H9 (cell line): ENCODE measurements around the gene OSBP2. TPM values are rescaled to one million over a fixed set of nuclear protein-coding genes. Genes with fewer than 3 reads are reported as not detected.
A peak's percentile ranks its signal among the peaks of the same experiment; 100 is the strongest.

ENCODE experiments used
- DNase-seq: peaks from one replicate; pipeline ENCODE4 v3.0.0-alpha.2; 2017
- H2AFZ ChIP-seq: one replicate; pipeline ENCODE4 v1.6.1; 2013; ENCODE audit warnings: mild to moderate bottlenecking, low read length, control low read depth, moderate library complexity
- H2AK5ac ChIP-seq: 2 replicates; pipeline ENCODE4 v1.6.1; 2013; ENCODE audit warnings: low read length, control low read depth, mixed read lengths; ENCODE audit not compliant: insufficient read length
- H2BK120ac ChIP-seq: one replicate; pipeline ENCODE4 v1.6.1; 2013; ENCODE audit warnings: low read depth, mild to moderate bottlenecking, low read length, control low read depth, inconsistent platforms; ENCODE audit not compliant: poor library complexity, severe bottlenecking
- H2BK12ac ChIP-seq: 2 replicates; pipeline ENCODE4 v1.6.1; 2013; ENCODE audit warnings: low read length, control low read depth, mixed read lengths, low read depth; ENCODE audit not compliant: insufficient read length
- H2BK15ac ChIP-seq: 2 replicates; pipeline ENCODE4 v1.6.1; 2013; ENCODE audit warnings: low read depth, low read length, control low read depth
- H2BK20ac ChIP-seq: one replicate; pipeline ENCODE4 v1.6.1; 2013; ENCODE audit warnings: low read depth, mild to moderate bottlenecking, low read length, control low read depth, inconsistent platforms; ENCODE audit not compliant: poor library complexity, severe bottlenecking
- H2BK5ac ChIP-seq: 2 replicates; pipeline ENCODE4 v1.6.1; 2013; ENCODE audit warnings: low read length, control low read depth, mixed read lengths; ENCODE audit not compliant: insufficient read length
- H3K14ac ChIP-seq: 2 replicates; pipeline ENCODE4 v1.6.1; 2013; ENCODE audit warnings: low read length, control low read depth; ENCODE audit not compliant: insufficient read depth
- H3K18ac ChIP-seq: 2 replicates; pipeline ENCODE4 v1.6.1; 2013; ENCODE audit warnings: low read depth, mild to moderate bottlenecking, mixed read lengths, low read length, control low read depth; ENCODE audit not compliant: insufficient read length
- H3K23ac ChIP-seq: 2 replicates; pipeline ENCODE4 v1.6.1; 2013; ENCODE audit warnings: low read length, control low read depth, mixed read lengths, low read depth; ENCODE audit not compliant: insufficient read length
- H3K23me2 ChIP-seq: 2 replicates; pipeline ENCODE4 v1.6.1; 2013; ENCODE audit warnings: low read depth, mild to moderate bottlenecking, mixed read lengths, low read length, control low read depth; ENCODE audit not compliant: insufficient read length, poor library complexity, severe bottlenecking
- H3K27ac ChIP-seq: 2 replicates; pipeline ENCODE4 v1.5.1; 2013; ENCODE audit warnings: low read length, control low read depth, mixed read lengths, low read depth; ENCODE audit not compliant: insufficient read length
- H3K27me3 ChIP-seq: 2 replicates; pipeline ENCODE4 v1.6.1; 2013; ENCODE audit warnings: low read length, control low read depth, inconsistent platforms; ENCODE audit not compliant: insufficient read depth
- H3K4ac ChIP-seq: 2 replicates; pipeline ENCODE4 v1.6.1; 2013; ENCODE audit warnings: low read depth, mild to moderate bottlenecking, control low read depth, inconsistent platforms, low read length, moderate library complexity
- H3K4me1 ChIP-seq: 2 replicates; pipeline ENCODE4 v1.6.1; 2013; ENCODE audit warnings: low read length, control low read depth, inconsistent platforms; ENCODE audit not compliant: insufficient read depth
- H3K4me2 ChIP-seq: 2 replicates; pipeline ENCODE4 v1.6.1; 2013; ENCODE audit warnings: low read length, control low read depth, mixed read lengths; ENCODE audit not compliant: insufficient read length, insufficient read depth
- H3K56ac ChIP-seq: 2 replicates; pipeline ENCODE4 v1.6.1; 2013; ENCODE audit warnings: low read depth, mild to moderate bottlenecking, mixed read lengths, low read length, control low read depth; ENCODE audit not compliant: insufficient read length
- H3K79me1 ChIP-seq: 2 replicates; pipeline ENCODE4 v1.6.1; 2013; ENCODE audit warnings: low read depth, mild to moderate bottlenecking, moderate library complexity, low read length, control low read depth, inconsistent platforms; ENCODE audit not compliant: insufficient read depth, poor library complexity, severe bottlenecking
- H3K79me2 ChIP-seq: 2 replicates; pipeline ENCODE4 v1.6.1; 2013; ENCODE audit warnings: low read length, control low read depth, inconsistent platforms; ENCODE audit not compliant: insufficient read depth
- H3K9ac ChIP-seq: 2 replicates; pipeline ENCODE4 v1.6.1; 2013; ENCODE audit warnings: low read length, control low read depth, mixed read lengths; ENCODE audit not compliant: insufficient read length; ENCODE audit errors: extremely low read depth
- H3K9me3 ChIP-seq: one replicate; pipeline ENCODE4 v1.6.1; 2013; ENCODE audit warnings: low read depth, low read length, inconsistent platforms; ENCODE audit not compliant: control insufficient read depth
- H3T11ph ChIP-seq: one replicate; pipeline ENCODE4 v1.6.1; 2013; ENCODE audit warnings: mild to moderate bottlenecking, low read length, control low read depth, inconsistent platforms
- H4K20me1 ChIP-seq: one replicate; pipeline ENCODE4 v1.6.1; 2013; ENCODE audit not compliant: control insufficient read depth, insufficient read length, insufficient read depth
- H4K5ac ChIP-seq: 2 replicates; pipeline ENCODE4 v1.6.1; 2013; ENCODE audit warnings: low read depth, mild to moderate bottlenecking, mixed read lengths, low read length, control low read depth; ENCODE audit not compliant: insufficient read length
- H4K8ac ChIP-seq: replicated peaks from 2 replicates; pipeline ENCODE4 v1.6.1; 2013; ENCODE audit warnings: low read length, control low read depth, mixed read lengths, low read depth; ENCODE audit not compliant: insufficient read length
- H4K91ac ChIP-seq: 2 replicates; pipeline ENCODE4 v1.6.1; 2013; ENCODE audit warnings: low read depth, mild to moderate bottlenecking, moderate library complexity, mixed read lengths, low read length, control low read depth; ENCODE audit not compliant: insufficient read length
- H3K27ac Mint-ChIP-seq, 3 experiments: 2 replicates in 2 of 3; 3 replicates in 1 of 3; pipeline ENCODE4 v1.8.0; 2020 to 2021; ENCODE audit warnings: mixed read lengths in 3 of 3, mild to moderate bottlenecking in 1 of 3, moderate library complexity in 1 of 3
- H3K27me3 Mint-ChIP-seq: 2 replicates; pipeline ENCODE4 v1.8.0; 2021; ENCODE audit warnings: low read depth, mild to moderate bottlenecking, moderate library complexity, mixed read lengths
- H3K36me3 Mint-ChIP-seq, 3 experiments: 2 replicates in 2 of 3; 3 replicates in 1 of 3; pipeline ENCODE4 v1.8.0; 2020 to 2021; ENCODE audit warnings: low read depth in 3 of 3, mixed read lengths in 3 of 3; ENCODE audit not compliant: insufficient read depth in 1 of 3
- H3K4me1 Mint-ChIP-seq, 2 experiments: 2 replicates each; pipeline ENCODE4 v1.8.0; 2020; ENCODE audit warnings: mixed read lengths in 2 of 2
- H3K4me3 Mint-ChIP-seq, 2 experiments: 2 replicates in 1 of 2; 3 replicates in 1 of 2; pipeline ENCODE4 v1.8.0; 2020 to 2021; ENCODE audit warnings: mild to moderate bottlenecking in 2 of 2, mixed read lengths in 2 of 2, moderate library complexity in 1 of 2
- H3K9me3 Mint-ChIP-seq, 2 experiments: 2 replicates in 1 of 2; 3 replicates in 1 of 2; pipeline ENCODE4 v1.8.0; 2020; ENCODE audit warnings: mild to moderate bottlenecking in 2 of 2, mixed read lengths in 2 of 2, moderate library complexity in 1 of 2
- CTCF ChIP-seq: fragments of 200-600 bp; sonication (generic); conservative IDR thresholded peaks from 3 replicates; pipeline ENCODE4 v1.8.0; 2021; ENCODE audit warnings: antibody characterized with exemption, mild to moderate bottlenecking
- WGBS: extraction: QIAGEN DNeasy Blood & Tissue Kit; methylation state at CpG from one replicate; pipeline ENCODE4 v1.1.7; 2013; ENCODE audit warnings: missing lambda C conversion rate, low lambda C conversion rate, mixed read lengths; ENCODE audit not compliant: insufficient read length; ENCODE audit errors: extremely low coverage; 5-methylcytosine and 5-hydroxymethylcytosine counted together
- total RNA-seq: library from RNA; stranded (reverse); gene quantifications from 2 replicates; pipeline ENCODE4 v1.2.1, GENCODE V29; 2021

The OSBP2 gene
- total RNA-seq, 1 experiment from 2014 or later, result 3.4 TPM

GRCh38 chr22:30944986-30945385 is 250.3 kb downstream of the OSBP2 start:
- no peaks in the 10 kb centered on the region for H3K79me2 ChIP-seq
- no peak for DNase-seq
- no peak overlapping the region for H2BK15ac ChIP-seq
- whole genome bisulfite sequencing, result no CpG with 5 or more reads among the region's 4 CpGs
- no peaks in the 10 kb centered on the region for H3K79me1 ChIP-seq
- no peaks in the 10 kb centered on the region for H3K27me3 ChIP-seq
- H3K27ac ChIP-seq, result no peak overlapping the region
- no peaks in the 10 kb centered on the region for H3K23me2 ChIP-seq
- no peak overlapping the region for H3T11ph ChIP-seq
- H2BK12ac ChIP-seq, result no peak overlapping the region
- no peak overlapping the region for H3K56ac ChIP-seq
- H3K4me2 ChIP-seq, result no peak overlapping the region
- TF ChIP-seq CTCF, result no peak
- no peak overlapping the region for H2AK5ac ChIP-seq
- no peak overlapping the region for H4K91ac ChIP-seq
- H3K9me3 Mint-ChIP-seq, result no peaks in the 10 kb centered on the region
- H2BK5ac ChIP-seq, result no peak overlapping the region
- H3K4ac ChIP-seq, result no peak overlapping the region
- H3K18ac ChIP-seq, result no peak overlapping the region
- no peak overlapping the region for H2BK120ac ChIP-seq
- no peak overlapping the region for H2BK20ac ChIP-seq
- no peaks in the 10 kb centered on the region for H3K4me1 ChIP-seq
- H4K5ac ChIP-seq, result no peak overlapping the region
- H3K23ac ChIP-seq, result no peak overlapping the region
- peak overlapping the region in 1 of 3 experiments; percentile 42; a peak in 1 of 7 replicates for H3K27ac Mint-ChIP-seq
- H4K8ac ChIP-seq, result no peak overlapping the region
- H3K9me3 ChIP-seq, result no peaks in the 10 kb centered on the region
- peaks cover 56 to 84% (median 78%) of the 10 kb centered on the region in 3 experiments for H3K36me3 Mint-ChIP-seq
- no peaks in the 10 kb centered on the region for H4K20me1 ChIP-seq
- H3K14ac ChIP-seq, result no peak overlapping the region
- H3K4me1 Mint-ChIP-seq, result no peaks in the 10 kb centered on the region
- no peak overlapping the region for H3K9ac ChIP-seq
- no peak overlapping the region for H3K4me3 Mint-ChIP-seq
- H2AFZ ChIP-seq, result no peak overlapping the region
- H3K27me3 Mint-ChIP-seq, result no peaks in the 10 kb centered on the region
